Suprapubic skin (tissue), 3 donors: Measurements from ENCODE around the gene SFR1.

Experiments used
- EP300 ChIP-seq: sonication (generic); formaldehyde crosslinking; IDR thresholded peaks from one replicate; pipeline ENCODE4 v1.6.1; 2017; ENCODE audit warnings: antibody characterized with exemption
- TF ChIP-seq, protein P1 (sequence below), 2 donors: fragments of 200-600 bp in 1 of 2; fragments of 450-650 bp in 1 of 2; sonication (generic) in 1 of 2; IDR thresholded peaks; one replicate each; pipeline ENCODE4 v1.5.1; 2016 to 2019; ENCODE audit warnings: antibody characterized with exemption in 2 of 2, mild to moderate bottlenecking in 1 of 2, moderate library complexity in 1 of 2

DNA sequence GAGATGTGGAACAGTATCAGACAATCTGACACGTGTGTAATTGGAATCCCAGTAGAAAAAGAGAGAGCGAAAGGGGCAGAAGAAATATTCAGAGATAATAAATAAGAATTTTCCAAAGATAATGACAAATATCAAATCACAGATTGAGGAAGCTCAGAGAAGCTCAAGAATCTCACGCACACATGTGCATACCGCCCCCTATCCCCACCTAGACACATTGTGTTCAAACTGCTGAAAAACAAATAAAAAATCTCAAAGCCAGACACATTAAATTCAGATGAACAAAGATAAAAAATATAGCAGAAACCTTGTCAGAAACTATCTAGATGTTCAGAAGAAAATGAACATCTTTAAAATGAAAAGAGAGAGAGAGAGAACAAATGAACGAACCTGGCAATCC, 17.2 kb downstream of the SFR1 start:
- TF ChIP-seq, protein P1, sequence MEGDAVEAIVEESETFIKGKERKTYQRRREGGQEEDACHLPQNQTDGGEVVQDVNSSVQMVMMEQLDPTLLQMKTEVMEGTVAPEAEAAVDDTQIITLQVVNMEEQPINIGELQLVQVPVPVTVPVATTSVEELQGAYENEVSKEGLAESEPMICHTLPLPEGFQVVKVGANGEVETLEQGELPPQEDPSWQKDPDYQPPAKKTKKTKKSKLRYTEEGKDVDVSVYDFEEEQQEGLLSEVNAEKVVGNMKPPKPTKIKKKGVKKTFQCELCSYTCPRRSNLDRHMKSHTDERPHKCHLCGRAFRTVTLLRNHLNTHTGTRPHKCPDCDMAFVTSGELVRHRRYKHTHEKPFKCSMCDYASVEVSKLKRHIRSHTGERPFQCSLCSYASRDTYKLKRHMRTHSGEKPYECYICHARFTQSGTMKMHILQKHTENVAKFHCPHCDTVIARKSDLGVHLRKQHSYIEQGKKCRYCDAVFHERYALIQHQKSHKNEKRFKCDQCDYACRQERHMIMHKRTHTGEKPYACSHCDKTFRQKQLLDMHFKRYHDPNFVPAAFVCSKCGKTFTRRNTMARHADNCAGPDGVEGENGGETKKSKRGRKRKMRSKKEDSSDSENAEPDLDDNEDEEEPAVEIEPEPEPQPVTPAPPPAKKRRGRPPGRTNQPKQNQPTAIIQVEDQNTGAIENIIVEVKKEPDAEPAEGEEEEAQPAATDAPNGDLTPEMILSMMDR (IDR thresholded peaks at IDR 0.05) = no peak
- TF ChIP-seq EP300 = no peak
